GM23338 (cell line): ENCODE data around the gene GLI3. TPM values are rescaled to one million over a fixed set of nuclear protein-coding genes. Genes with fewer than 3 reads are reported as not detected.

Experiments
- ATAC-seq: fragments of 200-7000 bp; cut with Tn5 transposase; 3 replicates; pipeline ENCODE4 v1.9.1; 2020
- DNase-seq: peaks from one replicate; pipeline ENCODE4 v3.0.0-alpha.2; 2015; ENCODE audit warnings: low spot score
- H2AFZ ChIP-seq: fragments of 200-600 bp; sonication (generic); 2 replicates; pipeline ENCODE4 v1.8.0; 2016; ENCODE audit warnings: antibody characterized with exemption, mild to moderate bottlenecking, moderate library complexity
- H3F3A ChIP-seq: fragments of 200-600 bp; sonication (generic); replicated peaks from 2 replicates; pipeline ENCODE4 v1.8.0; 2017; ENCODE audit warnings: antibody characterized with exemption, mixed run types, low read depth
- H3K27ac ChIP-seq: fragments of 200-600 bp; sonication (generic); 2 replicates; pipeline ENCODE4 v1.6.1; 2016; ENCODE audit warnings: low read depth
- H3K27me3 ChIP-seq: fragments of 200-600 bp; sonication (generic); 2 replicates; pipeline ENCODE4 v1.8.0; 2016; ENCODE audit warnings: mild to moderate bottlenecking, mixed run types, moderate library complexity; ENCODE audit not compliant: insufficient read depth
- H3K36me3 ChIP-seq: fragments of 200-600 bp; sonication (generic); 2 replicates; pipeline ENCODE4 v1.8.0; 2016; ENCODE audit warnings: mild to moderate bottlenecking; ENCODE audit not compliant: insufficient read depth
- H3K4me1 ChIP-seq: fragments of 200-600 bp; sonication (generic); 2 replicates; pipeline ENCODE4 v1.8.0; 2016; ENCODE audit warnings: mild to moderate bottlenecking, moderate library complexity; ENCODE audit not compliant: insufficient read depth
- H3K4me2 ChIP-seq: fragments of 200-600 bp; sonication (generic); 2 replicates; pipeline ENCODE4 v1.7.1; 2017; ENCODE audit warnings: mixed run types
- H3K4me3 ChIP-seq: fragments of 200-600 bp; sonication (generic); 2 replicates; pipeline ENCODE4 v1.6.1; 2016; ENCODE audit warnings: mixed run types
- H3K79me2 ChIP-seq: fragments of 200-600 bp; sonication (generic); replicated peaks from 2 replicates; pipeline ENCODE4 v1.8.0; 2017; ENCODE audit warnings: mild to moderate bottlenecking; ENCODE audit not compliant: insufficient read depth
- H3K9me2 ChIP-seq: fragments of 200-600 bp; sonication (generic); 2 replicates; pipeline ENCODE4 v1.8.0; 2017; ENCODE audit not compliant: insufficient read depth
- H4K20me1 ChIP-seq: fragments of 200-600 bp; sonication (generic); replicated peaks from 2 replicates; pipeline ENCODE4 v1.8.0; 2017; ENCODE audit warnings: mild to moderate bottlenecking; ENCODE audit not compliant: insufficient read depth
- H3K27ac Mint-ChIP-seq: 2 replicates; pipeline ENCODE4 v1.8.0; 2020; ENCODE audit warnings: inconsistent platforms, mild to moderate bottlenecking, moderate library complexity, mixed read lengths
- H3K27me3 Mint-ChIP-seq: 3 replicates; pipeline ENCODE4 v1.8.0; 2022; ENCODE audit warnings: low read depth, mild to moderate bottlenecking, moderate library complexity, mixed read lengths, inconsistent platforms; ENCODE audit not compliant: insufficient read depth, poor library complexity
- H3K36me3 Mint-ChIP-seq: 3 replicates; pipeline ENCODE4 v1.8.0; 2021; ENCODE audit warnings: low read depth, mild to moderate bottlenecking, inconsistent platforms, moderate library complexity, mixed read lengths
- H3K4me1 Mint-ChIP-seq: 3 replicates; pipeline ENCODE4 v1.8.0; 2020; ENCODE audit warnings: mild to moderate bottlenecking, inconsistent platforms, mixed read lengths
- H3K4me3 Mint-ChIP-seq: 3 replicates; pipeline ENCODE4 v1.8.0; 2021; ENCODE audit warnings: moderate library complexity, mild to moderate bottlenecking, inconsistent platforms, mixed read lengths
- H3K9me3 Mint-ChIP-seq: 3 replicates; pipeline ENCODE4 v1.8.0; 2020; ENCODE audit warnings: moderate library complexity, mild to moderate bottlenecking, inconsistent platforms, mixed read lengths
- CREB1 ChIP-seq: fragments of 250-450 bp; sonication (Bioruptor Pico); IDR thresholded peaks from 2 replicates; pipeline ENCODE4 v1.5.0; 2020; ENCODE audit warnings: low read depth, mild to moderate bottlenecking, moderate library complexity
- EZH2 ChIP-seq: fragments of 200-600 bp; sonication (generic); IDR thresholded peaks from one replicate; pipeline ENCODE4 v1.8.0; 2017; ENCODE audit warnings: antibody characterized with exemption, mild to moderate bottlenecking, low read depth; ENCODE audit not compliant: unreplicated experiment
- EZH2phosphoT487 ChIP-seq: fragments of 200-600 bp; sonication (generic); IDR thresholded peaks from one replicate; pipeline ENCODE4 v1.8.1; 2018; ENCODE audit warnings: antibody characterized with exemption; ENCODE audit not compliant: unreplicated experiment
- JUNB ChIP-seq: IDR thresholded peaks from one replicate; pipeline ENCODE4 v1.6.1; 2016; ENCODE audit warnings: antibody characterized with exemption; ENCODE audit not compliant: unreplicated experiment
- NANOG ChIP-seq: IDR thresholded peaks from 2 replicates; pipeline ENCODE4 v1.6.1; 2016; ENCODE audit warnings: antibody characterized with exemption, borderline replicate concordance
- POLR2AphosphoS5 ChIP-seq: IDR thresholded peaks from 2 replicates; pipeline ENCODE4 v1.6.1; 2016; ENCODE audit warnings: antibody characterized with exemption, low read depth
- STAT1 ChIP-seq: IDR thresholded peaks from one replicate; pipeline ENCODE4 v1.6.1; 2016; ENCODE audit warnings: antibody characterized with exemption; ENCODE audit not compliant: unreplicated experiment
- ZNF114 ChIP-seq: fragments of 250-450 bp; sonication (Bioruptor Pico); IDR thresholded peaks from 2 replicates; pipeline ENCODE4 v1.5.0; 2020; ENCODE audit warnings: mild to moderate bottlenecking, moderate library complexity
- ZNF331 ChIP-seq: fragments of 250-450 bp; sonication (Bioruptor Pico); IDR thresholded peaks from 2 replicates; pipeline ENCODE4 v1.5.0; 2020; ENCODE audit warnings: low read depth, mild to moderate bottlenecking, moderate library complexity
- polyA plus RNA-seq: library from polyadenylated mRNA; unstranded; fragments of >200 nt; fragmentation: Nextera tagmentation; extraction: Ambion mirVana; gene quantifications from 2 replicates; pipeline ENCODE4 v1.2.1, GENCODE V29; 2016
- total RNA-seq: library from RNA; depleted of rRNA; stranded (reverse); fragments of >200 nt; shearing (Covaris generic); gene quantifications from 2 replicates; pipeline ENCODE4 v1.2.3, GENCODE V29; 2014
- TF ChIP-seq, protein P1 (sequence below): fragments of 250-450 bp; sonication (Bioruptor Pico); IDR thresholded peaks from 2 replicates; pipeline ENCODE4 v1.5.0; 2020; ENCODE audit warnings: mild to moderate bottlenecking, moderate library complexity
- TF ChIP-seq, protein P2 (sequence below): IDR thresholded peaks from 2 replicates; pipeline ENCODE4 v1.6.1; 2016; ENCODE audit warnings: antibody characterized with exemption
- TF ChIP-seq, protein P3 (sequence below): IDR thresholded peaks from one replicate; pipeline ENCODE4 v1.6.1; 2018; ENCODE audit warnings: antibody characterized with exemption; ENCODE audit not compliant: unreplicated experiment
- TF ChIP-seq, protein P4 (sequence below), 2 experiments: fragments of 200-600 bp in 1 of 2; sonication (generic) in 1 of 2; conservative IDR thresholded peaks; 2 replicates each; pipeline versions ENCODE4 v1.5.1 to v1.6.1; 2016 to 2017; ENCODE audit warnings: antibody characterized with exemption in 2 of 2, low read depth in 2 of 2, mild to moderate bottlenecking in 2 of 2, moderate library complexity in 1 of 2

GLI3 gene
- total and polyA plus RNA-seq, 2 experiments from 2014 or later: 16.1 to 17.9 TPM

DNA sequence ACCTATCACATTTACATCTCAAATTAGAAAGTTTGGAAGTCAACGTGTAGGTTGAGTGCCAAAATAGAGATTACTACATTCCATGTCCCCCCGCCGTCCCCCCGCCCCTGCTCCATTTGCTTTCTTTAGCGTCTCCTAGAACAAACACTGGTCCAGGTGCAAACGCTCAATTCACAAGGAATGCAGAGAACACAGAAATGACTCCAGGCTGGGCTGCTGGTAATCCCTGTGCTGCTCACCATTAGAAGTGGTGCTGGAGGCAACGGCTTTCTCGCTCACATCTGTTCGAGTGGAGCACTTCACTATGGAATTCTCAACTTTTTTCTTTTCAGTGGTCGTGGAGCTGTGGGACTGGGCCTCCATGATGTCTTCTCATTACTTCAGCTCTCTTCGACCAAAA lies 14.1 kb downstream of the GLI3 start (continued):
- TF ChIP-seq, protein P1, sequence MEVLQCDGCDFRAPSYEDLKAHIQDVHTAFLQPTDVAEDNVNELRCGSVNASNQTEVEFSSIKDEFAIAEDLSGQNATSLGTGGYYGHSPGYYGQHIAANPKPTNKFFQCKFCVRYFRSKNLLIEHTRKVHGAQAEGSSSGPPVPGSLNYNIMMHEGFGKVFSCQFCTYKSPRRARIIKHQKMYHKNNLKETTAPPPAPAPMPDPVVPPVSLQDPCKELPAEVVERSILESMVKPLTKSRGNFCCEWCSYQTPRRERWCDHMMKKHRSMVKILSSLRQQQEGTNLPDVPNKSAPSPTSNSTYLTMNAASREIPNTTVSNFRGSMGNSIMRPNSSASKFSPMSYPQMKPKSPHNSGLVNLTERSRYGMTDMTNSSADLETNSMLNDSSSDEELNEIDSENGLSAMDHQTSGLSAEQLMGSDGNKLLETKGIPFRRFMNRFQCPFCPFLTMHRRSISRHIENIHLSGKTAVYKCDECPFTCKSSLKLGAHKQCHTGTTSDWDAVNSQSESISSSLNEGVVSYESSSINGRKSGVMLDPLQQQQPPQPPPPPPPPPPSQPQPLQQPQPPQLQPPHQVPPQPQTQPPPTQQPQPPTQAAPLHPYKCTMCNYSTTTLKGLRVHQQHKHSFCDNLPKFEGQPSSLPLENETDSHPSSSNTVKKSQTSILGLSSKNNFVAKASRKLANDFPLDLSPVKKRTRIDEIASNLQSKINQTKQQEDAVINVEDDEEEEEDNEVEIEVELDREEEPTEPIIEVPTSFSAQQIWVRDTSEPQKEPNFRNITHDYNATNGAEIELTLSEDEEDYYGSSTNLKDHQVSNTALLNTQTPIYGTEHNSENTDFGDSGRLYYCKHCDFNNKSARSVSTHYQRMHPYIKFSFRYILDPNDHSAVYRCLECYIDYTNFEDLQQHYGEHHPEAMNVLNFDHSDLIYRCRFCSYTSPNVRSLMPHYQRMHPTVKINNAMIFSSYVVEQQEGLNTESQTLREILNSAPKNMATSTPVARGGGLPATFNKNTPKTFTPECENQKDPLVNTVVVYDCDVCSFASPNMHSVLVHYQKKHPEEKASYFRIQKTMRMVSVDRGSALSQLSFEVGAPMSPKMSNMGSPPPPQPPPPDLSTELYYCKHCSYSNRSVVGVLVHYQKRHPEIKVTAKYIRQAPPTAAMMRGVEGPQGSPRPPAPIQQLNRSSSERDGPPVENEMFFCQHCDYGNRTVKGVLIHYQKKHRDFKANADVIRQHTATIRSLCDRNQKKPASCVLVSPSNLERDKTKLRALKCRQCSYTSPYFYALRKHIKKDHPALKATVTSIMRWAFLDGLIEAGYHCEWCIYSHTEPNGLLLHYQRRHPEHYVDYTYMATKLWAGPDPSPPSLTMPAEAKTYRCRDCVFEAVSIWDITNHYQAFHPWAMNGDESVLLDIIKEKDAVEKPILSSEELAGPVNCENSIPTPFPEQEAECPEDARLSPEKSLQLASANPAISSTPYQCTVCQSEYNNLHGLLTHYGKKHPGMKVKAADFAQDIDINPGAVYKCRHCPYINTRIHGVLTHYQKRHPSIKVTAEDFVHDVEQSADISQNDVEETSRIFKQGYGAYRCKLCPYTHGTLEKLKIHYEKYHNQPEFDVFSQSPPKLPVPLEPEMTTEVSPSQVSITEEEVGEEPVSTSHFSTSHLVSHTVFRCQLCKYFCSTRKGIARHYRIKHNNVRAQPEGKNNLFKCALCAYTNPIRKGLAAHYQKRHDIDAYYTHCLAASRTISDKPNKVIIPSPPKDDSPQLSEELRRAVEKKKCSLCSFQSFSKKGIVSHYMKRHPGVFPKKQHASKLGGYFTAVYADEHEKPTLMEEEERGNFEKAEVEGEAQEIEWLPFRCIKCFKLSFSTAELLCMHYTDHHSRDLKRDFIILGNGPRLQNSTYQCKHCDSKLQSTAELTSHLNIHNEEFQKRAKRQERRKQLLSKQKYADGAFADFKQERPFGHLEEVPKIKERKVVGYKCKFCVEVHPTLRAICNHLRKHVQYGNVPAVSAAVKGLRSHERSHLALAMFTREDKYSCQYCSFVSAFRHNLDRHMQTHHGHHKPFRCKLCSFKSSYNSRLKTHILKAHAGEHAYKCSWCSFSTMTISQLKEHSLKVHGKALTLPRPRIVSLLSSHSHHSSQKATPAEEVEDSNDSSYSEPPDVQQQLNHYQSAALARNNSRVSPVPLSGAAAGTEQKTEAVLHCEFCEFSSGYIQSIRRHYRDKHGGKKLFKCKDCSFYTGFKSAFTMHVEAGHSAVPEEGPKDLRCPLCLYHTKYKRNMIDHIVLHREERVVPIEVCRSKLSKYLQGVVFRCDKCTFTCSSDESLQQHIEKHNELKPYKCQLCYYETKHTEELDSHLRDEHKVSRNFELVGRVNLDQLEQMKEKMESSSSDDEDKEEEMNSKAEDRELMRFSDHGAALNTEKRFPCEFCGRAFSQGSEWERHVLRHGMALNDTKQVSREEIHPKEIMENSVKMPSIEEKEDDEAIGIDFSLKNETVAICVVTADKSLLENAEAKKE (CRISPR knock-in tag): peak; percentile 78
- TF ChIP-seq JUNB (no peak), NANOG (peak; percentile 46; the same call in 1 of the 2 replicates), EZH2 (no peak)
- TF ChIP-seq, protein P2, sequence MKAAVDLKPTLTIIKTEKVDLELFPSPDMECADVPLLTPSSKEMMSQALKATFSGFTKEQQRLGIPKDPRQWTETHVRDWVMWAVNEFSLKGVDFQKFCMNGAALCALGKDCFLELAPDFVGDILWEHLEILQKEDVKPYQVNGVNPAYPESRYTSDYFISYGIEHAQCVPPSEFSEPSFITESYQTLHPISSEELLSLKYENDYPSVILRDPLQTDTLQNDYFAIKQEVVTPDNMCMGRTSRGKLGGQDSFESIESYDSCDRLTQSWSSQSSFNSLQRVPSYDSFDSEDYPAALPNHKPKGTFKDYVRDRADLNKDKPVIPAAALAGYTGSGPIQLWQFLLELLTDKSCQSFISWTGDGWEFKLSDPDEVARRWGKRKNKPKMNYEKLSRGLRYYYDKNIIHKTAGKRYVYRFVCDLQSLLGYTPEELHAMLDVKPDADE: no peak

DNA sequence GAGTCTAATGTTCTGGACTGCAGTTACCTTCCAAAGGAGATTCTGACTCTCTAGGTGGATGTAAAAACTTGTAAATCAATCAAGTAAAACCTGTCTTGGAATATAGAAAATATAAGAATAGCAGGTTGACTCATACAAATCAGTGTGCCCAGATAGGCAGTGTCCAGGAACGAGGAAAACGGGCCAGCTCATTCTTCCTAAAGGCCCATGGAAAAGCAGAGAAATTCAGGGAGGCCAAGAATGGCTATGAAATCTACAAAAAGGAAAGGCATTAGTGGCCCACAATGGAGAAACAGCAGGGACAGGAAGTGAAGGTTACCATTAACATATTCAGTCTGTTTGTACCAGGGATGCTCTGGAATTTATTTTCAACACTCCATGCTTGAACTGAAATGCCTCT lies 14.9 kb downstream of the GLI3 start:
- Histone ChIP-seq H2AFZ (no peak overlapping the region), H3K9me2 (no peaks in the 10 kb centered on the region), H3K36me3 (no peaks in the 10 kb centered on the region), H3K27ac (peak overlapping the region; percentile 97), H3K4me3 (peak overlapping the region; percentile 13; the same call in 1 of the 2 replicates), H3F3A (peaks cover 7% of the 10 kb centered on the region; the same call in 1 of the 2 replicates), H3K27me3 (no peaks in the 10 kb centered on the region), H3K4me1 (peaks cover 79% of the 10 kb centered on the region), H4K20me1 (no peaks in the 10 kb centered on the region), H3K4me2 (peak overlapping the region; percentile 46), H3K79me2 (peaks cover 28% of the 10 kb centered on the region)
- Mint-ChIP-seq H3K4me3 (peak overlapping the region; percentile 13; the same call in 2 of the 3 replicates), H3K4me1 (peaks cover 89% of the 10 kb centered on the region), H3K9me3 (no peaks in the 10 kb centered on the region), H3K27me3 (peaks cover 6% of the 10 kb centered on the region), H3K36me3 (peaks cover 10% of the 10 kb centered on the region; the same call in 2 of the 3 replicates), H3K27ac (peak overlapping the region; percentile 97)
- DNase-seq: peak; percentile 85
- peak; percentile 64 for ATAC-seq
- TF ChIP-seq CREB1 (CRISPR knock-in tag) (no peak), POLR2AphosphoS5 (no peak), STAT1 (no peak), ZNF114 (no peak), NANOG (peak; percentile 89), ZNF331 (CRISPR knock-in tag) (no peak), EZH2phosphoT487 (no peak), EZH2 (no peak), JUNB (no peak)
- TF ChIP-seq, protein P3, sequence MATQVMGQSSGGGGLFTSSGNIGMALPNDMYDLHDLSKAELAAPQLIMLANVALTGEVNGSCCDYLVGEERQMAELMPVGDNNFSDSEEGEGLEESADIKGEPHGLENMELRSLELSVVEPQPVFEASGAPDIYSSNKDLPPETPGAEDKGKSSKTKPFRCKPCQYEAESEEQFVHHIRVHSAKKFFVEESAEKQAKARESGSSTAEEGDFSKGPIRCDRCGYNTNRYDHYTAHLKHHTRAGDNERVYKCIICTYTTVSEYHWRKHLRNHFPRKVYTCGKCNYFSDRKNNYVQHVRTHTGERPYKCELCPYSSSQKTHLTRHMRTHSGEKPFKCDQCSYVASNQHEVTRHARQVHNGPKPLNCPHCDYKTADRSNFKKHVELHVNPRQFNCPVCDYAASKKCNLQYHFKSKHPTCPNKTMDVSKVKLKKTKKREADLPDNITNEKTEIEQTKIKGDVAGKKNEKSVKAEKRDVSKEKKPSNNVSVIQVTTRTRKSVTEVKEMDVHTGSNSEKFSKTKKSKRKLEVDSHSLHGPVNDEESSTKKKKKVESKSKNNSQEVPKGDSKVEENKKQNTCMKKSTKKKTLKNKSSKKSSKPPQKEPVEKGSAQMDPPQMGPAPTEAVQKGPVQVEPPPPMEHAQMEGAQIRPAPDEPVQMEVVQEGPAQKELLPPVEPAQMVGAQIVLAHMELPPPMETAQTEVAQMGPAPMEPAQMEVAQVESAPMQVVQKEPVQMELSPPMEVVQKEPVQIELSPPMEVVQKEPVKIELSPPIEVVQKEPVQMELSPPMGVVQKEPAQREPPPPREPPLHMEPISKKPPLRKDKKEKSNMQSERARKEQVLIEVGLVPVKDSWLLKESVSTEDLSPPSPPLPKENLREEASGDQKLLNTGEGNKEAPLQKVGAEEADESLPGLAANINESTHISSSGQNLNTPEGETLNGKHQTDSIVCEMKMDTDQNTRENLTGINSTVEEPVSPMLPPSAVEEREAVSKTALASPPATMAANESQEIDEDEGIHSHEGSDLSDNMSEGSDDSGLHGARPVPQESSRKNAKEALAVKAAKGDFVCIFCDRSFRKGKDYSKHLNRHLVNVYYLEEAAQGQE: no peak
- TF ChIP-seq, protein P4, sequence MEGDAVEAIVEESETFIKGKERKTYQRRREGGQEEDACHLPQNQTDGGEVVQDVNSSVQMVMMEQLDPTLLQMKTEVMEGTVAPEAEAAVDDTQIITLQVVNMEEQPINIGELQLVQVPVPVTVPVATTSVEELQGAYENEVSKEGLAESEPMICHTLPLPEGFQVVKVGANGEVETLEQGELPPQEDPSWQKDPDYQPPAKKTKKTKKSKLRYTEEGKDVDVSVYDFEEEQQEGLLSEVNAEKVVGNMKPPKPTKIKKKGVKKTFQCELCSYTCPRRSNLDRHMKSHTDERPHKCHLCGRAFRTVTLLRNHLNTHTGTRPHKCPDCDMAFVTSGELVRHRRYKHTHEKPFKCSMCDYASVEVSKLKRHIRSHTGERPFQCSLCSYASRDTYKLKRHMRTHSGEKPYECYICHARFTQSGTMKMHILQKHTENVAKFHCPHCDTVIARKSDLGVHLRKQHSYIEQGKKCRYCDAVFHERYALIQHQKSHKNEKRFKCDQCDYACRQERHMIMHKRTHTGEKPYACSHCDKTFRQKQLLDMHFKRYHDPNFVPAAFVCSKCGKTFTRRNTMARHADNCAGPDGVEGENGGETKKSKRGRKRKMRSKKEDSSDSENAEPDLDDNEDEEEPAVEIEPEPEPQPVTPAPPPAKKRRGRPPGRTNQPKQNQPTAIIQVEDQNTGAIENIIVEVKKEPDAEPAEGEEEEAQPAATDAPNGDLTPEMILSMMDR (conservative IDR thresholded peaks at IDR 0.05; ENCODE audit: low read depth in 2 of 2): no peak
